K562 (cell line): ENCODE measurements around the gene MLLT3. TPM values are rescaled to one million over a fixed set of nuclear protein-coding genes. Genes with fewer than 3 reads are reported as not detected.
"Not testable (repeated sequence)": the region's sequence is repeated elsewhere in the genome, so short reads cannot be mapped to it uniquely, and the experiment has no call there.

ENCODE experiments used
- ATAC-seq: fragments of 200-7000 bp; cut with Tn5 transposase; 3 replicates; pipeline ENCODE4 v1.9.1; 2020; ENCODE audit warnings: moderate library complexity
- BruUV-seq: library from RNA; stranded (reverse); fragments of 400-500 nt; replicated peaks from 2 replicates; lab custom pipeline; 2021; lab: Mats Ljungman, UMichigan
- CTCF ChIA-PET: fragments of 300-600 bp; formaldehyde crosslinking; extraction: SDS; loops from one replicate; lab custom pipeline; 2021; ENCODE audit warnings: low intra/inter-chr PET ratio; lab: Yijun Ruan, JAX
- POLR2A ChIA-PET: fragments of 300-600, 350-650 bp; sonication (Branson Sonifier 250); formaldehyde crosslinking; extraction: SDS; loops from one replicate; lab custom pipeline; 2021; ENCODE audit warnings: antibody characterized with exemption, inconsistent platforms; lab: Yijun Ruan, JAX
- DNase-seq, 4 experiments: peaks; one replicate each; pipeline versions ENCODE4 v3.0.0 to v3.0.0-alpha.2; 2011 to 2018; ENCODE audit warnings: low spot score in 3 of 4, mixed read lengths in 3 of 4; ENCODE audit errors: extremely low read depth in 1 of 4
- FAIRE-seq: peaks from 2 replicates; lab custom pipeline; 2011; peaks lifted over from hg19 to GRCh38; lab: Jason Lieb, UNC
- H2AFZ ChIP-seq: 2 replicates; pipeline ENCODE4 v1.6.0; 2011; ENCODE audit warnings: low read depth, low read length, control low read depth, inconsistent platforms
- H3K27ac ChIP-seq: fragments of 200-600 bp; 3 replicates; pipeline ENCODE4 v1.8.0; 2011; ENCODE audit warnings: low read depth, mild to moderate bottlenecking, control low read depth, inconsistent platforms, low read length, moderate library complexity, mixed read lengths; ENCODE audit errors: extremely low read depth
- H3K27me3 ChIP-seq, 2 experiments: fragments of 300-600 bp in 1 of 2; 2 replicates in 1 of 2; 3 replicates in 1 of 2; pipeline versions ENCODE4 v1.6.0 to v1.8.0; 2011; ENCODE audit warnings: inconsistent platforms in 2 of 2, low read length in 2 of 2, mild to moderate bottlenecking in 1 of 2, mixed read lengths in 1 of 2, moderate library complexity in 1 of 2; ENCODE audit not compliant: control insufficient read depth in 2 of 2, insufficient read depth in 2 of 2
- H3K36me3 ChIP-seq: fragments of 300-600 bp; 3 replicates; pipeline ENCODE4 v1.8.0; 2011; ENCODE audit warnings: mild to moderate bottlenecking, low read length, inconsistent platforms; ENCODE audit not compliant: control insufficient read depth, insufficient read depth
- H3K4me1 ChIP-seq, 2 experiments: fragments of 200-600 bp in 1 of 2; replicated peaks in 1 of 2; 2 replicates in 1 of 2; 3 replicates in 1 of 2; pipeline versions ENCODE4 v1.5.1 to v1.8.0; 2011; ENCODE audit warnings: inconsistent platforms in 2 of 2, low read length in 2 of 2, mild to moderate bottlenecking in 1 of 2, mixed read lengths in 1 of 2, moderate library complexity in 1 of 2; ENCODE audit not compliant: control insufficient read depth in 2 of 2, insufficient read depth in 2 of 2
- H3K4me2 ChIP-seq: 2 replicates; pipeline ENCODE4 v1.6.1; 2011; ENCODE audit warnings: low read length, control low read depth, inconsistent platforms, mixed read lengths; ENCODE audit not compliant: insufficient read depth
- H3K4me3 ChIP-seq: fragments of 200-600 bp; sonication (generic), shearing (Covaris generic); 2 replicates; pipeline ENCODE4 v1.5.1; 2016; ENCODE audit warnings: control low read depth, inconsistent platforms
- H3K79me2 ChIP-seq: fragments of 200-600 bp; 3 replicates; pipeline ENCODE4 v1.8.0; 2011; ENCODE audit warnings: low read length, inconsistent platforms; ENCODE audit not compliant: control insufficient read depth, insufficient read depth
- H3K9ac ChIP-seq, 2 experiments: 2 replicates each; pipeline versions ENCODE4 v1.6.0 to v1.6.1; 2011; ENCODE audit warnings: low read depth in 2 of 2, low read length in 2 of 2, control low read depth in 1 of 2, inconsistent platforms in 1 of 2, mild to moderate bottlenecking in 1 of 2, mixed read lengths in 1 of 2; ENCODE audit not compliant: insufficient read depth in 1 of 2
- H3K9me1 ChIP-seq: one replicate; pipeline ENCODE4 v1.6.0; 2011; ENCODE audit warnings: inconsistent platforms, mild to moderate bottlenecking, low read length, moderate library complexity; ENCODE audit not compliant: control insufficient read depth, insufficient read depth
- H3K9me3 ChIP-seq: replicated peaks from 2 replicates; pipeline ENCODE4 v1.5.1; 2011; ENCODE audit warnings: low read depth, low read length, inconsistent platforms; ENCODE audit not compliant: control insufficient read depth, insufficient read depth
- H4K20me1 ChIP-seq: replicated peaks from 2 replicates; pipeline ENCODE4 v1.6.1; 2011; ENCODE audit warnings: low read length, inconsistent platforms, mixed read lengths; ENCODE audit not compliant: control insufficient read depth, insufficient read depth
- CREM ChIP-seq: IDR thresholded peaks from 2 replicates; pipeline ENCODE4 v1.6.1; 2014; ENCODE audit warnings: antibody characterized with exemption, low read depth
- DLX4 ChIP-seq: fragments of 250-450 bp; sonication (Bioruptor Pico); IDR thresholded peaks from 2 replicates; pipeline ENCODE4 v1.6.1; 2021; ENCODE audit warnings: mild to moderate bottlenecking
- DMBX1 ChIP-seq: fragments of 250-450 bp; sonication (Bioruptor Pico); IDR thresholded peaks from 2 replicates; pipeline ENCODE4 v1.8.0; 2022; ENCODE audit warnings: inconsistent platforms, mild to moderate bottlenecking, moderate library complexity, borderline replicate concordance
- E2F3 ChIP-seq: fragments of 250-450 bp; sonication (Bioruptor Pico); IDR thresholded peaks from 2 replicates; pipeline ENCODE4 v1.4.0; 2020; ENCODE audit warnings: mild to moderate bottlenecking
- GATAD2B ChIP-seq: fragments of 450-650 bp; IDR thresholded peaks from 2 replicates; pipeline ENCODE4 v1.6.1; 2017; ENCODE audit warnings: mild to moderate bottlenecking, borderline replicate concordance
- PHB2 ChIP-seq: fragments of 450-650 bp; IDR thresholded peaks from 2 replicates; pipeline ENCODE4 v1.6.1; 2017; ENCODE audit warnings: low read depth
- POU5F1 ChIP-seq: fragments of 150-350 bp; IDR thresholded peaks from 2 replicates; pipeline ENCODE4 v1.6.1; 2014; ENCODE audit warnings: borderline replicate concordance, low read length, low read depth, mild to moderate bottlenecking; ENCODE audit not compliant: partially characterized antibody
- PRMT5 ChIP-seq: sonication (generic); formaldehyde crosslinking; IDR thresholded peaks from 2 replicates; pipeline ENCODE4 v1.5.0; 2020; ENCODE audit warnings: missing genetic modification reagents
- TAL1 ChIP-seq: fragments of 450-650 bp; IDR thresholded peaks from 2 replicates; pipeline ENCODE4 v1.6.1; 2016; ENCODE audit warnings: mild to moderate bottlenecking
- WHSC1 ChIP-seq: IDR thresholded peaks from one replicate; pipeline ENCODE4 v1.6.1; 2012; ENCODE audit warnings: low read length, control low read depth, inconsistent platforms
- WGBS: fragments of 100-300 bp; shearing (Covaris generic); methylation state at CpG from one replicate; pipeline ENCODE4 v1.1.6; 2016; ENCODE audit warnings: low coverage, mixed read lengths; ENCODE audit not compliant: insufficient coverage; ENCODE audit errors: missing lambda C conversion rate; 5-methylcytosine and 5-hydroxymethylcytosine counted together
- in situ Hi-C: fragments of 300-500 bp; cut with MboI; formaldehyde crosslinking; loops from 4 replicates; pipeline ENCODE4 v1.15.0; 2018; ENCODE audit warnings: inconsistent platforms, mixed read lengths
- intact Hi-C: fragments of 100-400 bp; cut with micrococcal nuclease; formaldehyde crosslinking; loops from 2 replicates; pipeline ENCODE4 v1.14.2; 2022
- polyA plus RNA-seq, 8 experiments: library from polyadenylated mRNA; depleted of rRNA in 4 of 8; stranded (reverse) in 5 of 8; unstranded in 3 of 8; fragments of >200 nt; fragmentation: Nextera tagmentation in 2 of 8; fragmentation: Illumina TruSeq in 1 of 8; extraction: Ambion mirVana in 2 of 8; extraction: Trizol in 1 of 8; gene quantifications; 2 replicates each; pipeline versions ENCODE4 v1.2.1 to v1.2.3, GENCODE V29; 2011 to 2014; ENCODE audit warnings: inconsistent platforms in 1 of 8, missing spikeins in 1 of 8
- total RNA-seq, 7 experiments: library from RNA; depleted of rRNA in 6 of 7; stranded (reverse); fragments of >200 nt in 6 of 7; fragmentation: Illumina TruSeq in 2 of 7; extraction: Trizol in 2 of 7; gene quantifications; 2 replicates each; pipeline versions ENCODE4 v1.2.1 to v1.2.3, GENCODE V29; 2011 to 2021; ENCODE audit warnings: low replicate concordance in 1 of 7

The MLLT3 gene
- total and polyA plus RNA-seq, 9 of the 15 experiments (the other 6 are each of a cell fraction or from before 2014, with no cell fraction given): 0.07 to 0.42 (median 0.22) TPM; not detected in 4

GRCh38 chr9:20584968-20585643, 37.2 kb downstream of the MLLT3 start:
- ChIA-PET POLR2A (no interaction called here), CTCF (no interaction called here)
- Histone ChIP-seq H3K4me2 (no peak overlapping the region), H3K27me3 (no peaks in the 10 kb centered on the region), H2AFZ (no peak overlapping the region), H3K9me3 (no peaks in the 10 kb centered on the region), H3K36me3 (no peaks in the 10 kb centered on the region), H3K9me1 (no peaks in the 10 kb centered on the region), H3K4me3 (no peak overlapping the region), H3K27ac (no peak overlapping the region), H3K79me2 (no peaks in the 10 kb centered on the region), H4K20me1 (no peaks in the 10 kb centered on the region), H3K4me1 (no peaks in the 10 kb centered on the region), H3K9ac (no peak overlapping the region)
- no peak for FAIRE-seq
- no peak for ATAC-seq
- DNase-seq: no peak
- intact Hi-C loops: no loop called here
- TF ChIP-seq DLX4 (CRISPR knock-in tag) (no peak), POU5F1 (no peak), DMBX1 (no peak), TAL1 (no peak), E2F3 (CRISPR knock-in tag) (no peak), PRMT5 (no peak), GATAD2B (no peak), WHSC1 (no peak), PHB2 (no peak), CREM (no peak)
- BruUV-seq: no TSS peak
- 0% methylated on average over 7 of the region's 7 CpGs for WGBS
- in situ Hi-C loops: no loop called here

DNA sequence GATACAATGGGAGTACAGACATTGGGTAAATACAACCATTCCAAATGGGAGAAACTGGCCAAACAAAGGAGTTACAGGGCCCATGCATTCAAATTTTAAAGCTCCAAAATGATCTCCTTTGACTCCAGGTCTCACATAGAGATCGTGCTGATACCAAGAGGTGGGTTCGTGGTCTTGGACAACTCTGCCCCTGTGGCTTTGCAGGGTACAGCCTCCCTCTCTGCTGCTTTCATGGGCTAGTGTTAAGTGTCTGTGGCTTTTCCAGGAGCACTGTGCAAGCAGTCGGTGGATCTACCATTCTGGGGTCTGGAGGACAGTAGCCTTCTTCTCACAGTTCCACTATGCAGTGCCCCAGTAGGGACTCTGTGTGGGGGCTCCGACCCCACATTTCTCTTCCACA, 39.2 kb downstream of the MLLT3 start:
- H3K9me1 ChIP-seq, H4K20me1 ChIP-seq, in situ Hi-C loops, H3K4me3 ChIP-seq, H3K36me3 ChIP-seq, H3K4me1 ChIP-seq, POLR2A ChIA-PET, H3K27ac ChIP-seq, CTCF ChIA-PET, DNase-seq, H3K79me2 ChIP-seq, H3K27me3 ChIP-seq, ATAC-seq, FAIRE-seq, H3K9me3 ChIP-seq, intact Hi-C loops, BruUV-seq, H3K9ac ChIP-seq, H2AFZ ChIP-seq, H3K4me2 ChIP-seq: not testable (repeated sequence)
- WGBS: 0% methylated on average over 3 of the region's 4 CpGs
